Sigmoid colon (tissue), 4 donors: Measurements from ENCODE around the gene ALDH16A1.

Source experiments
- EP300 ChIP-seq, 4 donors: sonication (generic); formaldehyde crosslinking; IDR thresholded peaks; one replicate each; pipeline ENCODE4 v1.6.1; 2017; ENCODE audit warnings: antibody characterized with exemption in 4 of 4
- POLR2A ChIP-seq, 2 donors: fragments of 450-650 bp; IDR thresholded peaks; one replicate each; pipeline ENCODE4 v1.6.1; 2016; ENCODE audit warnings: antibody characterized with exemption in 2 of 2, mild to moderate bottlenecking in 2 of 2, moderate library complexity in 2 of 2
- POLR2AphosphoS5 ChIP-seq, 4 donors: sonication (generic); formaldehyde crosslinking; IDR thresholded peaks; one replicate each; pipeline ENCODE4 v1.6.1; 2017; ENCODE audit warnings: antibody characterized with exemption in 4 of 4
- TF ChIP-seq, protein P1 (sequence below), 4 experiments: fragments of 450-650 bp in 3 of 4; fragments of 200-600 bp in 1 of 4; IDR thresholded peaks; one replicate each; pipeline ENCODE4 v1.5.1; 2016 to 2019; ENCODE audit warnings: antibody characterized with exemption in 4 of 4, mild to moderate bottlenecking in 3 of 4, moderate library complexity in 2 of 4

DNA sequence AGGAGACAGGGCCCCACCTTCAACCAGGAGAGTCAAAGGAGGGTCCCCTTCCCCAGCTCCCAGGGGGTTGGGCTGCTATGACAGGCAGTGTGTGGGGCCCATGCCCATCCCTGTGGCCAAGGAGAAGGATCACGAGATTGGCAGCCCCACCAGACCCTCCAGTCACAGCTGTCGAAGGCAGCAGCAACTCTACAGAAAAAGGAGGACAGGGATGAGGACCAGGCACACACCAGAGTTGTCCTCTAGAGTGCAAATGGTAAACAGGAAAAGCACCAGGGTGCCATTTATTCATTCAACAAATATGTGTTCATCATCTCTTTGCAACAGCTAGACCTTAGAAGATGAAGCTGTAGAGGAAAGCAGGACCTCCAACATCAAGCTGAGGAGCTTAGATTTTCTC lies 33.9 kb upstream of the ALDH16A1 start:
- TF ChIP-seq POLR2AphosphoS5 (IDR thresholded peaks at IDR 0.05), result no peak
- TF ChIP-seq POLR2A (IDR thresholded peaks at IDR 0.05), result no peak
- TF ChIP-seq, protein P1, sequence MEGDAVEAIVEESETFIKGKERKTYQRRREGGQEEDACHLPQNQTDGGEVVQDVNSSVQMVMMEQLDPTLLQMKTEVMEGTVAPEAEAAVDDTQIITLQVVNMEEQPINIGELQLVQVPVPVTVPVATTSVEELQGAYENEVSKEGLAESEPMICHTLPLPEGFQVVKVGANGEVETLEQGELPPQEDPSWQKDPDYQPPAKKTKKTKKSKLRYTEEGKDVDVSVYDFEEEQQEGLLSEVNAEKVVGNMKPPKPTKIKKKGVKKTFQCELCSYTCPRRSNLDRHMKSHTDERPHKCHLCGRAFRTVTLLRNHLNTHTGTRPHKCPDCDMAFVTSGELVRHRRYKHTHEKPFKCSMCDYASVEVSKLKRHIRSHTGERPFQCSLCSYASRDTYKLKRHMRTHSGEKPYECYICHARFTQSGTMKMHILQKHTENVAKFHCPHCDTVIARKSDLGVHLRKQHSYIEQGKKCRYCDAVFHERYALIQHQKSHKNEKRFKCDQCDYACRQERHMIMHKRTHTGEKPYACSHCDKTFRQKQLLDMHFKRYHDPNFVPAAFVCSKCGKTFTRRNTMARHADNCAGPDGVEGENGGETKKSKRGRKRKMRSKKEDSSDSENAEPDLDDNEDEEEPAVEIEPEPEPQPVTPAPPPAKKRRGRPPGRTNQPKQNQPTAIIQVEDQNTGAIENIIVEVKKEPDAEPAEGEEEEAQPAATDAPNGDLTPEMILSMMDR (IDR thresholded peaks at IDR 0.05), result no peak
- TF ChIP-seq EP300 (IDR thresholded peaks at IDR 0.05), result no peak
